HG03066 (cell line): Measurements from ENCODE around the gene CAMKMT.

Experiments used
- ATAC-seq: cut with Tn5 transposase; IDR thresholded peaks from one replicate; pipeline ENCODE4 v1.9.1; 2021; ENCODE audit warnings: low read depth; ENCODE audit not compliant: unreplicated experiment

The CAMKMT gene

DNA sequence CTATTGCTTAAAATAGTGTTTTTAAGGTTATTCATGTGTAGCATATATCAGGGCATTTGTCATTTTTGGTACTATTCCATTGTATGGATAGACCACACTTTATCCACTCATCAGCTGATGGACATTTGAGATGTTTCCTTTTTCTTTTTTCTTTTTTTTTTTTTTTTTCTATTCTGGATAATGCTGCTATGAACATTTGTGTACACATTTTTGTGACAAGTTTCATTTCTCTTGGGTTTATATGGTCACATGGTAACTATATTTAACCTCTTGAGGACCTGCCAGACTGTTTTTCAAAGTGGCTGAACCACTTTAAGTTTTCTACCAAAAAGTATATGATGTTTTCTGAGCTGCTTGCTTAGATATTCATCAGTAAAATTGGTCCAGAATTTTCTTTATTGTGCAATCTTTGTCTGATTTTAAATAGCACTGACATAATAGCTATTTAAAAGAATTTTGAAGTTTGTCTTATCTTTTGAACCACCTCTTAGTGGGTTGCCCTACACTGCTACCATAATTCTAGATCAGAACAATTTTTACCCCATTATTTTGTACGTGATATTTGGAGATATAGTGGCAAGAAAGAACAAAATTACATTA, 360.4 kb downstream of the CAMKMT start:
- ATAC-seq: no peak

DNA sequence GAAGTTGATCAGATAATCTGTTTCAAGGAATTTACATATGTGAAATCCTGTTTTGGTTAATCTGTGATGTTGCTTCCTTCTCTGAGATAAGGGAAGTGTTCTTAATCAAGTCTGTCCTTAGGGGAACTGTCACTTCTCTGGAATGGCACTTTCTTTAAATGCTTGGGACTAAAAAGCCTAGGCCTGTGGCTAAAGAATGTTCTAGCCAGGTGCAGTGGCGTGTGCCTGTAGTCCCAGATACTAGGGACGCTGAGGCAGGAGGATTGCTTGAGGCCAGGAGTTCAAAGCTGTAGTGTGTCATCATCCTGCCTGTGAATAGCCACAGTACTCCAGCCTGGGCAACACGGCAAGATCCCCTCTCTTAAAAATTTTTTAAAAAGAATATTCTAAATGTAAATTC, 362.2 kb downstream of the CAMKMT start:
- no peak for ATAC-seq

DNA sequence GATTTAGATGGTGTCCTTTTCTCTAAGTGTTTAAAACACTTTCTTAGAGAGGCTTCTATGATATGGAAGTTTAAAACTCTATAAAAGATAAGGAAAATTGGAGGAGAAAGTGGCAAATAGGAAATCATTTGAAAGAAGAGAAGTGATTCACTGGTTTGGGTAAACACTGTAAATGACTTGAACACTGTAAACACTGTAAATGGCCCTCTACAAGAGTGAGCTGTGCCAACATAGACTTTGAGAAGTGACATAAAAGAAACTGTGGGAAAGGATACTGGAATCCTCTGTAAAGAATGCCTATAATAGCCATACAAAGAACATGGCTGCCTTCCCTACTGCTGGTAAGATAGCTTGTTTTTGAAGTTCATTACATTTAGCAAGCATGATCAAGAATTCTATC, 368.8 kb downstream of the CAMKMT start:
- no peak for ATAC-seq

GRCh38 chr2:44731505-44731904, 369.8 kb downstream of the CAMKMT start:
- ATAC-seq: peak; percentile 94

DNA sequence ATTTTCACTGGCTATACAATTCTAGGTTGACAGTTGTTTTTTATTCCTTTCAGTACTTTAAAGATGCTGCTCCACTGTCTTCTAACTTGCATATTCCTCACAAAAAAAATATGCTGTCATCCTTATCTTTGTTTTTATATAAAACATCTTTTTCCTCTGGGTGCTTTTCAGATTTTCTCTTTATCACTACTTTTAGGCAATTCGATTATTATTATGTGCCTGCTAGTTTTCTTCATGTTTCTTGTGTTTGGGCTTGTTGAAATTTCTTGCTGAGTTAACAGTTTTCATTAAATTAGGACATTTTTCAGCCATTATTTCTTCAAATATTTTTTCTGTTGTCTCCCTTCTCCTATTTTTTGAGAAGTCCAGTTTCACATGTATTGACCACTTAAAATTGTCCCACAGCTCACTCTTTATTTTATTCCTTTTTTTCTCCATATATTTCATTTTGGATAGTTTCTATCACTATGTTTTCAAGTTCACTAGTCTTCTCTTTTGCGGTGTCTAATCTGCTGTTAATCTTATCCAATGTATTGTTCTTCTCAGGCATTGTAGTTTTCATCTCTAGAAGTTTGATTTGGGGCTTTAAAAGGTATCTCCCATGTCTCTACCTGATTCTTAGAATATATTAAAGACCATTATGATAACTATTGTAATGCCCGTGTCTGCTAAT, 374.7 kb downstream of the CAMKMT start:
- ATAC-seq: no peak

DNA sequence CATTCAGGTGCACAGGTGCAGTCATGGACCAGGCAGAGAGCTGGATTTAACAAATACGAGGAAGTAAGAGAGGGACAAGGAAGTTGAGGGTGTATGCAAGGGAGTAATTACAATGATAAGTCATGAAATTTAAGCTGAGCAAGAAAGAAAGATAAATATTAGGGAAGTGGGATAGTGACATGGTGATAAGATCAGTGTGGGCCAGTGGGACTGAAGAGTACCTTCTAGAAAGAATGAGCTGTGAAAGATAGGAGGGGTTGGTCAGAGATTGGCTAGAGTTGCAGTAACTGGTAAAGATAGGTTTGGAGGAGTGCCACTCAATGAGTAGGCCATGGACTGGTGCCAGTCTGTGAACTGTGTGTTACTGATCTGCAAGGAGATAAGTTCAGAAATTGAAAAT, 378.9 kb downstream of the CAMKMT start:
- no peak for ATAC-seq

DNA sequence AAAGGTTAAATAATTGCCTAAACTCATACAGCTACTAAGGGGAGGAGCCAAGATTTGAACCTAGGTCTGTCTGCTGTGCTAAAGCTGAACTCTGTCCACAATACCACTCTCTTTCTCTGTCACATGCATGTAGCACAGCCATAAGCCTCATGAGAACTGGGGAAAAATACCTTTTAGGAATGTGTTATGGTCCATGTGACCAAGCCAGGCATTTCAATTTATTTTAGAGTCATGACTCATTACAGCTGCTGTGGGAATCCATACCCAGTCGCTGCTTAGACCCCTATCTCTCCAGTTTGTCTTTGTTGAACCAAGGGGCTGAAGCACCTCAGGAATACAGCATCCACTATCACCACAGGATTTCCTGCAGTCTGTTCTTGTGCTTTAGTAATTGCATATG, 379.8 kb downstream of the CAMKMT start:
- ATAC-seq: no peak

DNA sequence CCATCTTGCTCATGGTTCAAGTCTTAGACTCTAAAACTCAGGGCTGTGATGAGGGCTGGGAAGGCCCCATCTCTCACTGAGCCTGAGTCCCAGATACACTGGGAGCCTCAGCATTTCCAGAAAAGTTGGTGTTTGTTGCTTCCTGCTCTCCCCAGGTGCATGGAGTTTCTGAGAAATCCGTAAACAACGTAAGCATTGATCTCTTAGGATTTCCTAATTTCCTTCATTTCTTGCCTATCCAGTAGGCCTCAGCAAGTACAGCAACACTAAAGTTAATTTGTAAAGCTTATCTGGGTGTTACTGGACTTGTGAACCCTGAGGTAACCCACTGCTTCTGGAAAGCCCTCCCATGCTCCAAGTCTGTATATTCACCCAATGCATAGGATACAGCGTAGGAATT, 380.3 kb downstream of the CAMKMT start:
- ATAC-seq: no peak

DNA sequence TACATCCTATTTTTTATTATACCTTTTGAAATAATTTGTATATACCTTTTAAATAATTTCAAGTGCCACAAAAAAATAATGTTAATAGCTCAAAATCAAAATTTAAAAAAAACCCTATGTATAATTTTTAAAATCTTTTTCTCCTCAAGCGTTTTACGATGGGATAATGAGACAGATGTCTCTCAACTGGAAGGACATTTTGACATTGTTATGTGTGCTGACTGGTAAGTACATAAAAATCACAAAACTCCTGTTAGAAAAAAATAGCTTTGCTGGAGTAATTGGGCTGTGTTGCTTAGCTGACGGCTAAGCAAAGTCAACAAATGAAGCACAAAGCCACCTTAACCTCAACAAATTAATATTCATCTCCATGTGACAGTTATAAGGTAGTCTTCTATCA, 381.7 kb downstream of the CAMKMT start:
- ATAC-seq: no peak

GRCh38 chr2:44744961-44745892, 383.5 kb downstream of the CAMKMT start:
- ATAC-seq: no peak

- no peak for ATAC-seq
Measured at GRCh38 chr2:44745922-44746766, 384.4 kb downstream of the CAMKMT start.

DNA sequence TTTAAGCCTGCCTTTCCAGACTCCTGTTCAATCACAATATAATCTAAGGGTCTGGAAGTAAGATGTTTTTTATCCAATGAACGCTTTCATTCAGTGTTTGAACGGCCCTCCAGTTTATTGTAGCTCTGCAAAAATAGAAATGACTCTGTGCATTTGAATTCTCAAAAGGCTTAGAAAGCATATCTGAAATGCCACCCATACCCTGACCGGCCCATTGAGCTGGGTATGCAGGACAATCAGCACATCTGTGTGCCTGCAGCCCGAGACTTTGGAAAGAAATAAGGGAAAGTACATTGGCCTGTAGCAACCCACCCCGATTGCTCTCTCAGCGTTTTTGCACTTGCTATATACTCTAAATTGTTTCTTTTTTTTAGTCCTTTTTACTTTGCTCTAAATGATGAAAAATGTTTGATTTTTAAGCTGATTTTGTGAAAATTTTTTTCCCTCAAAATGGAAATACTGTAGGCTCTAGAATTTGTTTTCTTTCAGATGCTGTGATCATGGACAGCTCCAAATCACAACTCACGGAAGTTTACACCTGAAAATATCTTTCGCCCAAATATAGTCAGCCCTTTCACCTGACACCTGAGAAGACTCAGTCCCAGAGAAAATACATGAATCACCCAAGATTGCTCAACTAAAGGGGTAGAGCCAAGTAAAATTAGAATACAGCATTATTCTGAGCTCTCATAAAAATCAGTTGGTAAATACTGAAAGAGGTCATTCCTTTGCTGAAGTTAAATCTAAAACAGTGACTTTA, 385.3 kb downstream of the CAMKMT start:
- ATAC-seq: no peak

DNA sequence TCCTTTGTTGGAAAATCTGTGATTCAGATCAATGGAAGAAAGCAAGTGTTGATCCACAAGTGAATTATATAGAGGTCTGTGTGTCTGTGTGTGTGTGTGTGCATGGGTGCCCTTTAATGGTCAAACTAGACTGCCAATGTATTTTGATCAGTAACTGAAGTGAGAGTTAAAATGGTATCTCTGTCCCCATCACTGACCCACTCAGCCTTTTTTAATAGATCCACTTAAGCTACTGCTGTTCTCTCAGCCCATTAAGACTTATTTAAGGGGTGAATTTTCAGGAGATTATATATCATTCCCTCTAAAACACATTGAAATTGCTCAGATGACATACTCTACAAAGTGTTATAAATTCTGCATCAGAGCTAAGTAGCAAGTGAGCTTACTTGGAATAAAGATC, 386.0 kb downstream of the CAMKMT start:
- no peak for ATAC-seq

DNA sequence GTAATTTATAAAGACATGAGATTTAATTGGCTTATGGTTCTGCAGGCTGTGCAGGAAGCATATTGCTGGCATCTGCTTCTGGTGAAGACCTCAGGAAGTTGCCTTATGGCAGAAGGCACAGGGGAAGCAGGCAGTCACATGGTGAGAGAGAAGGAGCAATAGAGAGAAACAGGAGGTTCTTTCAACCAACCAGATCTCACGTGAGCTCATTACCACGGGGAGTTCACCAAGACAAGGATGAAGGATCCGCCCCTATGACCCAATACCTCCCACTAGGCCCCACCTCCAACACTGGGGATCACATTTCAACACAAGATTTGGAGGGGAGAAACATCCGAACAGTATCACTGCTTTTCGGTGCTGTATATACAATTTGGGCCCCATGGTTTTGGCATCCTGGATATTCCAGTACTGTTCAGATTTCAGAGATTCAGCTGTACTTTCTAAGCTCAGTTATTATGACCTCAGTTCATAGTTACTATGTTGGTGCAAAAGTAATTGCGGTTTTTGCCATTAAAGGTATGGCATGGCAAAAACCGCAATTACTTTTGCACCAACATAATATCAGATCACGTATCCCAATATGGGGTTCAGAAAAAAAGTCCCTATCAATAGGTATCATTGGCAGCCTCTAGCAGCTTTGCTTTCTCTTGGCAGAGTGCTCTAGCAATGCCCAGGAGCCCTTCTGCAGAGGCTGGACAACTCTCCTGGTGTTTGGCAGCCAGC, 390.2 kb downstream of the CAMKMT start:
- ATAC-seq: no peak

- no peak for ATAC-seq
Measured at GRCh38 chr2:44752761-44753160, 391.0 kb downstream of the CAMKMT start.

GRCh38 chr2:44753552-44754285, 392.0 kb downstream of the CAMKMT start:
- peak; percentile 63 for ATAC-seq

GRCh38 chr2:44758591-44758990, 396.8 kb downstream of the CAMKMT start:
- no peak for ATAC-seq

- no peak for ATAC-seq
Measured at GRCh38 chr2:44759823-44760222, 398.1 kb downstream of the CAMKMT start.
